ENCODE results near the gene FMNL2.

Gene FMNL2

DNA sequence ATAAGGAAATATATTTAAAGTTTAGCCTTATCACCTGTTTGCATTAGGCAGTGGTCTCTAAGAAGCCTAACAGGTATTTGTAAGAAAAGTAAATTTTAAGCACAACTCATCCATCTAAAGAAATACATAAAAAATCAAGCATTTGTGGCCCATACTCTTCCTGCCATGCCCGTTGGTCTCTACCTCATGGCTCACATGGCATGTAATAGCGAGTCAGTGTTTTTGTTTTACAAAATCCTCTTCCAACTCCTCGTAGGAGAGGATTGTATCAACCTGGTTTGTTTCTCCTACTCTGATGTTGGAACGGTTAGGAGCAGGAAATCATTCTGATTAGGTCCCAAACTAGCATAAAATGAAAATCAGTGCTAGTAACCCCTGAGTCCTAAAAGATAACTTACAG is 91.8 kb downstream of the FMNL2 start:
- no peak for DNase-seq
- TF ChIP-seq POLR2A (IDR thresholded peaks at IDR 0.05; ENCODE audit: low read length) = no peak
- TF ChIP-seq GATA1 (IDR thresholded peaks at IDR 0.05; ENCODE audit: low read depth, low read length) = no peak

DNA sequence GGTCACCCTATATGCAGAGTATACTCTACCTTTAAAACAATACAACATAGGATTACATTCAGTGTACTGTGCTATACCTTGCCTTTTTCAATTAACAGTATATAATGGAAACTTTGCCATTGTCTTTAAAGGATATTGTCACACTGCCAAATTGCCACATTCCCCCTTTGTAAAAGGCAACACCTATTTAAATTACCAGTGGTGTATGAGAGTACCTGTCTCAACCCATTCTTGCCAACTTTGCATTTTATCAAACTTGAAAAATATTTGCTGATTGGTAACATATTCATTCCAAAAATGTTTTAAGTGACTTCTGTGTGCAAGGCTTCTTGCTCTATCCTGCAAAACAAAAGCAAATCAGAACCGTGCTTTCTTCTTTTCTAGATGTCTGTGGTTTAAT is 92.9 kb downstream of the FMNL2 start:
- DNase-seq = no peak
- TF ChIP-seq GATA1 (IDR thresholded peaks at IDR 0.05; ENCODE audit: low read depth, low read length) (no peak), POLR2A (IDR thresholded peaks at IDR 0.05; ENCODE audit: low read length) (no peak)

DNA sequence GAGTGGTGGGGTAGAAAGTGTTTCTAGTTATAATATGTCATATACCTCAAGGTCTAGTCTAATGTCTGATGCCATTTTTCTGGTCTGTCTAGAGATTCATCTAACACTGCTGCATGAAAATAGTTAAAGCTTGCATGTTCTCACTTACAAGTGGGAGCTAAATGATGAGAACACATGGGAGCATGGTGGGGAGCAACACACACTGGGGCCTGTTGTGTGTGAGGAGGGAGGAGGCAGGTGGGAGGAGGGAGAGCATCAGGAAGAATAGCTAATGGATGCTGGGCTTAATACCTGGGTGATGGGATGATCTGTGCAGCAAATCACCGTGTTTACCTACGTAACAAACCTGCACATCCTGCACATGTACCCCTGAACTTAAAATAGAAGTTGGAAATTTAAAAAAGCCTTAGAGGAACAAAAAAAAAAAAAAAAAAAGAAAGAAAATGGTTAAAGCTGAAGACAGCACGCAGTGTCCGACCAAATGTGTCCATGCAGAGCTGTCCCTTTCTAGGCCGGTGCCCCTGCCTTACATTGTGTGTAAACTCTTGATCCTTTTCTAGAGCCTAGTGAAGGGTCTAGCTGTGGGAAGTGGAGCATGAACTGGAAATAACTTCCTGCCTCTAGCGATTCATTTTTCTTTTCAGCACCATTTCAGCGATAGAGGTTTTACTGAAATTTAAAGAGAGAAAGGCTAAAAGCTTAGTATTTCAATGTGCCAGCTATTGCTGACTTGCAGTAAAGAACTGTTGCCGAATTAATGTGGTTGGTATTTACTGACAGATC is 94.0 kb downstream of the FMNL2 start:
- TF ChIP-seq GATA1 (IDR thresholded peaks at IDR 0.05; ENCODE audit: low read depth, low read length) (no peak), POLR2A (IDR thresholded peaks at IDR 0.05; ENCODE audit: low read length) (no peak)
- DNase-seq = no peak

DNA sequence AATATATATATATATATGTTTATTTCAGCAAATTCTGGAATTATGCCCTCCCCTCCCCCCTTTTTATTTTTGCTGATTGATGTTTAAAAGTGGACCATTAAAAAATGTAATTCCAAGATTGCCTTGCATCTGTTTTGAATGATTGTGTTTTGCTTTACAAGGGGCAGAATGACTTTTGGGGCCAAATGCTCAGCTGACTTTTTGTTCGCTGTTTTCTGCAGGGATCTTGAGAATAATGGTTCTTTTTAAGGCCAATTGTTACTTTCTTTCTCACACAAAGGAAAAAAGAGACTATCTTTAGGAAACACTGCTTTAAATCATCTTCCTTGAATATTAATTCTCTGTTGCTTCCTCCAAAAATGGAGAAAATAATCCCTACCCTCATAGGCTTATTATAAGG is 95.9 kb downstream of the FMNL2 start:
- TF ChIP-seq GATA1 (IDR thresholded peaks at IDR 0.05; ENCODE audit: low read depth, low read length) (no peak), POLR2A (IDR thresholded peaks at IDR 0.05; ENCODE audit: low read length) (no peak)
- DNase-seq = no peak

DNA sequence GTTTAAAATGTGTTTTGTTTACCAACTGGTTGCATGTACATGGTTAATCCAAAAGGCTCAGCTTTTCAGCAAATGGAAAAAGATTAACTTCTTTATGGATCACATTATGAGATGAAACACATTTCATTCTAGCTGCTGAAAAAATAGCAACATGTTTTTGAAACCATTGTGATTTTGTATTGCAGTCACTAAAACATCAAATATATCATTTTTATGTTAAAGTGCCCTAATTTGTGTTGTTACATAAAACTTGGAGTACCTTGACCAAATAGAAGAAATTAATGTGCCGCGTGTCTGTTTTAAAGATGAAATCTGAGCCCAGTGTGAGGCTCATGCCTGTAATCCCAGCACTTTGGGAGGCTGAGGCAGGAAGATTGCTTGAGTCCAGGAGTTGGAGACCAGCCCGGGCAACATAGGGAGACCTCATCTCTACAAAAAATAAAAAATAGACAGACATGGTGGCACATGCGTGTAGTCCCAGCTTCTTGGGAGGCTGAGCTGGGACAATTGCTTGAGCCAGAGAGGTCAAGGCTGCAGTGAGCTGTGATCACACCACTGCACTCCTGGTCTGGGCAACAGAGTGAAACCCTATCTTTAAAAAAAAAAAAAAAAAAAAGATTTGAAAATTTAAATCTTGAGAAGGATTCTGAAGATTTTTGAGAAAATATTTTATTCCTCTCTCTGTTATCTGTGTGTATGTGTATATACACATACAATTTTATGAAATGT is 96.6 kb downstream of the FMNL2 start:
- TF ChIP-seq GATA1 (IDR thresholded peaks at IDR 0.05; ENCODE audit: low read depth, low read length) (no peak), POLR2A (IDR thresholded peaks at IDR 0.05; ENCODE audit: low read length) (no peak)
- DNase-seq = no peak

DNA sequence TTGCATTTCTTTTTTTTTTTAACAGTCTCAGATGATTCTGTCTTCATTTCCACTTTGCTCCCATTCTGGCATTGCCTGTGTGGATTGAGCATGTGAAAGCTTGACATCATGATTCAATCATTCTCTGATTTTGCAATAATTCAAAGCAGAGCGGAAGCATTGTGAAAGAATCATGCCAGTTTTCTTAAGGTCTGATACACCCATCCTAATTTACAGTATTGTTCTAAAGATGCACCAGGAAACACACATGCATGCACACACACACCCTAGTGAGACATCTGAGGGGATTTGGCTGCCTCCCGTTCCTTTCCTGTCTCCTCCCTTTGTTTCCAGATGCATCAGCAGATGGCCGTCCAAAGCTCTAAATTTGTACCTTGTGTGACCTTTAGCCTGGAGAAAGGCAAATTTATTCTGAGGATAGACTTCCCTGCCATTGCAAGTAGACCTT is 97.3 kb downstream of the FMNL2 start:
- no peak for DNase-seq
- TF ChIP-seq POLR2A (IDR thresholded peaks at IDR 0.05; ENCODE audit: low read length) (no peak), GATA1 (IDR thresholded peaks at IDR 0.05; ENCODE audit: low read depth, low read length) (no peak)

DNA sequence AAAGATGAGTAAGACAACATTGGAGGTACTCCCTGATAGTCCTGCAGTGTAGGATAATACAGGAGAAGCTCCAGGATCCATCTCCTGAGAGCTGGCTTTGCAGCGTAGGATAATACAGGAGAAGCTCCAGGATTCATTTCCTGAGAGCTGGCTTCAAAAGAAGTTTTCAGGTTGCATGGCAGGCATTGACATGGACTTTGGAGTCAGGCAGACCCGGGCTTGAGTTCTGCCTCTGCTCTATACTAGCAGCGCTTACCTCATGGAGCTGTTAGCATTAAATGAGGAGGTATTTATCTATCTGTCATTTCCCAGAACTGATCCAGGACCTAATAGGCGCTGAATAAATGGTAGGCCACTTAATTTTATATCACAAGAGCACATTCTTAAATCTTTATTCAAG is 97.8 kb downstream of the FMNL2 start:
- DNase-seq = no peak

DNA sequence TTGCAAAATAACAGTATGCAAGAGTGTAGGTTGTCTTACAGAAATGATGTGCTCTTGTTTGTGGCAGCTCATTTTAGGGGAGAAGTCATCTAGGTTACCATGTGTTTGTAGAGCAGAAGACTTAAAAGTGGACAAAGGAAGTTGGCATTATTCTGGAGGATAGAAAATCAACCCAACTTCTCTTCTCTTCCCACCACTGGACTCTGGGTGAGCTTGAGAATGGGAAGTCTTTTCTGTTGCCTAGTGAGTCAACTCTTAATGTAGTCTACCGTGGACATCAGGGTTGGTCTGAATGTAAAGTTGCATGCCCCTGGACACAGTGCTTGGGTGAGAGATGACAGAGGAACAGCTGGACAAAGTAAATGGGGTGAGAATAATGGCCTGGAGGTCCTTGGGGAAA is 98.3 kb downstream of the FMNL2 start:
- no peak for DNase-seq
- TF ChIP-seq GATA1 (IDR thresholded peaks at IDR 0.05; ENCODE audit: low read depth, low read length) = no peak
- no peak for TF ChIP-seq POLR2A (IDR thresholded peaks at IDR 0.05; ENCODE audit: low read length)

More for the DNA sequence above, 97.8 kb downstream of the FMNL2 start:
- TF ChIP-seq POLR2A (IDR thresholded peaks at IDR 0.05; ENCODE audit: low read length) = no peak

DNA sequence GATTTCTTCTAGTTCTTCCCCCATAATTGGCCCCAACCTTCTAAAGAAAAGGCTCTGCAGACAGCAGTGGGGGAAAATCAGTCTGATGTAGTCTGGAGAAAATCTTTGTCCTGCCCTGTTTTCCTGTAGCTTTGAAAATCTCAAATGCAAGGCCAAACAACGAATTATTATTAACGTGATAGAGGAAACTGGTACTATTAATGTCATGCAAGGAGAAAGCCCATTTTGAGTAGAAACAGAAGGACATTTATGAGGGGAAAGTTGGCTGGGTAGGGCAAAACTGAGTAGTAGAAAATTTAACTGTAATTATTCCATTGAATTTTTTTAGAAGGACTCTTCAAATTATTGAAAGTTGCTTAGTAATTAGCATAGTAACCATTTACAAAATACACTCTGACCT is 98.8 kb downstream of the FMNL2 start:
- DNase-seq = no peak
- TF ChIP-seq GATA1 (IDR thresholded peaks at IDR 0.05; ENCODE audit: low read depth, low read length) = no peak
- TF ChIP-seq POLR2A (IDR thresholded peaks at IDR 0.05; ENCODE audit: low read length) = no peak

DNA sequence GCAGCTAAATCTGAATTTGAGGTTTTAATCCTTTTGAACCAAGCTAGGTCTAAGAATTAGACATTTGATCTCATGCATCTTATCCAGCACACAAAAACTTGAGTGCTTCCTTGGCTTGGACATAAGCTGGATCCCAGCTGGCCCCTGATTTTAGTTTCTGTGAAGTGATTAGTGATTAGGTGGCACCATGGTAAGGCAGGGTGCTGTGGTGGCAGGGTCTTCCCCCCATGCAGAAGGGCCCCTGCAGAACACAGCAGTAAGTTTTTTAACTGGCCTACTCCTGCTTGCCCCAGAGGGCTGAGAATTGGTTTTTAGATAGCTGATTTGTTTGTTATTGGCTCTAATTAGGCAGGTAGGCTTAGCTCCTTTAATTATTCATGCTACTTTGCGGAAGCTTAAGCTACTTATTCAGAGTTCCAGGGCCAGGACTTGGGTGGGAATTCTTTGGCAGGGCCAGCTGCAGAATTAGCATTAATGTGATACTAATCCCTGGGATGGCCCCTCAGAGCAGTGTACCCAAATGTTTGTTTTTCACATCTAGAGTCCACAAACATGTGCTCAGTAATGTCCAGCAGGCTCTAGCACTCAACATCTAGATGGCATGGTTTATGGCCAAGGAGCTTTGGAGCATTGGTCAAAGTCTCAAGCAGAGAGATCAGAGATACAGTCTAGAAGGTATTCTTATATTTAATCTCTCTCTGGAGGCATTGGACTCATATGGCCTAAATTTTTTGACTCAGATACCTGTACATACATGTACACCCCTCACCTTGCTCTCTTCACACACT is 99.6 kb downstream of the FMNL2 start:
- DNase-seq = no peak
- TF ChIP-seq POLR2A (IDR thresholded peaks at IDR 0.05; ENCODE audit: low read length) (no peak), GATA1 (IDR thresholded peaks at IDR 0.05; ENCODE audit: low read depth, low read length) (no peak)

DNA sequence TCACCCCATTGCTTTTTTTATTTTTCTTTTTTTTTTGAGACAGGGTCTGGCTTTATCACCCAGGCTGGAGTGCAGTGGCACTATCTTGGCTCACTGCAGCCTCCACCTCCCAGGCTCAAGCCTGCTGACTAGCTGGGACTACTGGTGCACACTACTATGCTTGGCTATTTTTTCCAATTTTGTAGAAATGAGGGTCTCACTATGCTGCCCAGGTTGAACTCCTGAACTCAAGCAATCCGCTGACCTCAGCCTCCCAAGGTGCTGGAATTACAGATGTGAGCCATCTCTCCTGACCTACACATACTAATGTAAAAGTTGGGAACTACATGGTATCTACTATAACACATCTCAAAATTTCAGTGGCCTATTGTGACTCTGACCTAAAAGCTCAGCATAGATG is 101.2 kb downstream of the FMNL2 start:
- DNase-seq = no peak
- TF ChIP-seq GATA1 (IDR thresholded peaks at IDR 0.05; ENCODE audit: low read depth, low read length) (no peak), POLR2A (IDR thresholded peaks at IDR 0.05; ENCODE audit: low read length) (no peak)

DNA sequence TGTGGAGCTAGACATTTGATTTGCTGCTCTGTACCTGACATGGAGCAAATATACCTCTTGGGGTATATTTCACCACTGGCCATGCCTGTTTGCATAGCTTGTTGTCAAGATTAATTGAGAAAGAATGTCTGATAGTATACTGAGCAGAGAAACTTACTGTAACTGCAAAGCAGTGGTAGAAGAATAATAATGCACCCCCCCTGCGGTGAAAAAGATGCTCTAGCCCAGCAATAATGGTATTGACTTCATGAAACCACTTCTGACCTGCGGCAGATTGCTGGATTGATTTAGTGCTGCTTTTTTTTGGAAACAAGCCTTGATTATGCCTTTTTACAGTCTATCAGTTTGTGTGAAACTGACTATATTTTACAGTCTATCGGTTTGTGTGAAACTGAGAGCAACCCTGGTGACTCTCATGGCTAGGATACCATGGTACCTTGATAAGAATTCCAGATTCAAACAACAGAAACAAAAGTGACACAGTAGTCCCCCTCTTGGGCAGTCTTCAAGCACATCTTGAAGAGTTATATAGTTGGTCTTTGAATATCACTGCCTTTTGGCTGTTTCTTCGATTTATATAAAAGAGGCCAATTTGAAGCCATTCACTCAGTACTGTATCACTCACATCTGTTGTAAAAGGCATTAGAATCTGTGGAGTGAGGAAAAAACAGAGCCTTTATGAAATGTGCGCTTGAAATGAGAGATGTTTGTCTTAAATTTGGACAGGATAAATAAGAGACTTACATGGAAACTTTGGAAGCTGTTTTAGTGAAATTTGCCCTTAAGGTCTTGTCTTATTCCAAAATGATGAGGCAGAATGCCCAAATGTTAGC is 102.5 kb downstream of the FMNL2 start:
- DNase-seq = no peak
- no peak for TF ChIP-seq GATA1 (IDR thresholded peaks at IDR 0.05; ENCODE audit: low read depth, low read length)
- TF ChIP-seq POLR2A (IDR thresholded peaks at IDR 0.05; ENCODE audit: low read length) = no peak

DNA sequence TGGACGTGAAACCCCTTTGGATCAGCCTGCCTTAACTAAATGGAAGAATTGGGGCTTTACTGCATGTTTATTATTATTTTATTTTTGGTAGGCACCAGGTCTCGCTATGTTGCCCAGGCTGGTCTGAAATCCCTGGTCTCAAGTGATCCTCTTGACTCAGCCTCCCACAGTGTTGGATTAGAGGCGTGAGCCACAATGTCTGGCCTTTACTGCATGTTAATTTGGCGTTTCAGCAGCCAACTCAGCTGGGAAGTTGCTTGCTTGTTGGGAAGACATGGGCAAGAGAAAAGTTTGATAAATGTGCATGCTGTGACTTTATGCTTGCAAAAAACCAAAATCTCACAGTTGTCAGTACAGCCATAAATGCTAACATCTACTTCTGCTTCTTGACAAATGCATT is 105.1 kb downstream of the FMNL2 start:
- TF ChIP-seq POLR2A (IDR thresholded peaks at IDR 0.05; ENCODE audit: low read length) (no peak), GATA1 (IDR thresholded peaks at IDR 0.05; ENCODE audit: low read depth, low read length) (no peak)
- no peak for DNase-seq

Data from erythroblast (primary cell).